HFF-Myc (cell line): ENCODE results near the gene RRAGB.

Experiments used
- DNase-seq: peaks from one replicate; pipeline ENCODE4 v3.0.0-alpha.2; 2011; ENCODE audit warnings: low read depth; ENCODE audit errors: extremely low read depth
- H3K4me3 ChIP-seq: replicated peaks from 2 replicates; pipeline ENCODE4 v1.5.1; 2011; ENCODE audit warnings: low read depth, mild to moderate bottlenecking, control low read depth, low read length
- CTCF ChIP-seq: IDR thresholded peaks from 2 replicates; pipeline ENCODE4 v1.5.1; 2012; ENCODE audit warnings: mild to moderate bottlenecking, low read depth, low read length, control low read depth; ENCODE audit errors: missing control alignments

Gene RRAGB

GRCh38 chrX:55777596-55777995, 60.0 kb downstream of the RRAGB start:
- no peak for DNase-seq
- no peak overlapping the region for H3K4me3 ChIP-seq
- no peak for TF ChIP-seq CTCF

- no peak for DNase-seq
- no peak for TF ChIP-seq CTCF
- no peak overlapping the region for H3K4me3 ChIP-seq
Observed at GRCh38 chrX:55778322-55778721, 60.8 kb downstream of the RRAGB start.

- no peak for TF ChIP-seq CTCF
- H3K4me3 ChIP-seq, result no peak overlapping the region
- no peak for DNase-seq
Observed at GRCh38 chrX:55783723-55784122, 66.2 kb downstream of the RRAGB start.

- no peak for TF ChIP-seq CTCF
- no peak for DNase-seq
Observed at GRCh38 chrX:55787063-55787462, 69.5 kb downstream of the RRAGB start.

GRCh38 chrX:55787727-55788126, 70.2 kb downstream of the RRAGB start:
- no peak overlapping the region for H3K4me3 ChIP-seq
- TF ChIP-seq CTCF, result no peak
- no peak for DNase-seq

More at GRCh38 chrX:55787063-55787462, 69.5 kb downstream of the RRAGB start:
- H3K4me3 ChIP-seq, result no peak overlapping the region

- H3K4me3 ChIP-seq, result no peak overlapping the region
- DNase-seq, result no peak
- no peak for TF ChIP-seq CTCF
Observed at GRCh38 chrX:55794405-55794804, 76.9 kb downstream of the RRAGB start.

GRCh38 chrX:55796496-55796895, 78.9 kb downstream of the RRAGB start:
- no peak overlapping the region for H3K4me3 ChIP-seq
- no peak for DNase-seq
- no peak for TF ChIP-seq CTCF
